CD4-positive, alpha-beta T cell treated with Interleukin-2 at 100 ng/mL for 4 hours (primary cell): ENCODE measurements around the gene LANCL2.
"Not testable (repeated sequence)": the region's sequence is repeated elsewhere in the genome, so short reads cannot be mapped to it uniquely, and the experiment has no call there.

Source experiments
- DNase-seq: peaks from one replicate; pipeline ENCODE4 v3.0.0-alpha.2; 2020; ENCODE audit warnings: low spot score

LANCL2 gene

GRCh38 chr7:55365205-55365674 lies at the start of gene LANCL2:
LANCL2 (plus strand) TSS chr7:55365337; CDS start chr7:55366026, 689 bp downstream.
- peak; percentile 49 for DNase-seq

- no peak for DNase-seq
These were observed 39.8 kb upstream of the LANCL2 start for GRCh38 chr7:55325371-55325792.

- no peak for DNase-seq
These were observed 38.9 kb upstream of the LANCL2 start for GRCh38 chr7:55326081-55326835.

- DNase-seq: no peak
These were observed 38.1 kb upstream of the LANCL2 start for GRCh38 chr7:55326945-55327626.

- DNase-seq: no peak
These were observed 30.0 kb upstream of the LANCL2 start for GRCh38 chr7:55335151-55335550.

GRCh38 chr7:55335786-55336185 lies 29.4 kb upstream of the LANCL2 start:
- DNase-seq: no peak

GRCh38 chr7:55336540-55336939 lies 28.6 kb upstream of the LANCL2 start:
- DNase-seq: no peak

- DNase-seq: no peak
These were observed 25.8 kb upstream of the LANCL2 start for GRCh38 chr7:55339033-55340000.

- DNase-seq: no peak
These were observed 22.8 kb upstream of the LANCL2 start for GRCh38 chr7:55342216-55342871.

GRCh38 chr7:55343002-55343781 lies 21.9 kb upstream of the LANCL2 start:
- DNase-seq: no peak

GRCh38 chr7:55343860-55344606 lies 21.1 kb upstream of the LANCL2 start:
- no peak for DNase-seq

GRCh38 chr7:55344840-55345239 lies 20.3 kb upstream of the LANCL2 start:
- no peak for DNase-seq

- no peak for DNase-seq
These were observed 19.8 kb upstream of the LANCL2 start for GRCh38 chr7:55345292-55345691.

GRCh38 chr7:55348502-55348901 lies 16.6 kb upstream of the LANCL2 start:
- DNase-seq: peak; percentile 21

GRCh38 chr7:55349121-55349520 lies 16.0 kb upstream of the LANCL2 start:
- DNase-seq: no peak

- no peak for DNase-seq
These were observed 14.9 kb upstream of the LANCL2 start for GRCh38 chr7:55350281-55350680.

- DNase-seq: no peak
These were observed 13.9 kb upstream of the LANCL2 start for GRCh38 chr7:55351263-55351662.

GRCh38 chr7:55352947-55353273 lies 12.2 kb upstream of the LANCL2 start:
- DNase-seq: not testable (repeated sequence)

- DNase-seq: no peak
These were observed 4.7 kb upstream of the LANCL2 start for GRCh38 chr7:55360486-55360885.

GRCh38 chr7:55361560-55361959 lies 3.6 kb upstream of the LANCL2 start:
- no peak for DNase-seq
